HG03139 (cell line): ENCODE data around the gene SYNGR3.

Experiments
- ATAC-seq: cut with Tn5 transposase; IDR thresholded peaks from one replicate; pipeline ENCODE4 v1.9.1; 2021; ENCODE audit not compliant: unreplicated experiment

The SYNGR3 gene

GRCh38 chr16:1976951-1977874 is 12.6 kb upstream of the SYNGR3 start:
- no peak for ATAC-seq

- no peak for ATAC-seq
Observed at GRCh38 chr16:1977875-1978268, 11.9 kb upstream of the SYNGR3 start.

GRCh38 chr16:1978476-1979120 is 11.2 kb upstream of the SYNGR3 start:
- ATAC-seq = no peak

GRCh38 chr16:1979271-1980029 is 10.3 kb upstream of the SYNGR3 start:
- ATAC-seq = no peak

- ATAC-seq = no peak
Observed at GRCh38 chr16:1980030-1980769, 9.6 kb upstream of the SYNGR3 start.

GRCh38 chr16:1980770-1981087 is 9.0 kb upstream of the SYNGR3 start:
- ATAC-seq = no peak

GRCh38 chr16:1981398-1981836 is 8.4 kb upstream of the SYNGR3 start, which contains the start of gene NOXO1:
TSS of gene NOXO1 (minus strand) at chr16:1981469. CDS start at chr16:1981179, 290 bp downstream.
- no peak for ATAC-seq

- ATAC-seq = no peak
Observed at GRCh38 chr16:1982013-1982433, 7.7 kb upstream of the SYNGR3 start.

GRCh38 chr16:1982991-1983543 is 6.7 kb upstream of the SYNGR3 start:
- no peak for ATAC-seq

GRCh38 chr16:1983544-1984346 is 6.0 kb upstream of the SYNGR3 start, which contains the start of gene GFER:
TSS of gene GFER (plus strand) at chr16:1984193. CDS start at chr16:1984219, 26 bp downstream.
- peak; percentile 73 for ATAC-seq

GRCh38 chr16:1984347-1985225 is 5.2 kb upstream of the SYNGR3 start:
- peak; percentile 5 for ATAC-seq

- no peak for ATAC-seq
Observed at GRCh38 chr16:1985466-1986150, 4.2 kb upstream of the SYNGR3 start.

GRCh38 chr16:1987198-1987597 is 2.6 kb upstream of the SYNGR3 start:
- no peak for ATAC-seq

GRCh38 chr16:1990101-1990350 is 256 bp downstream of the SYNGR3 start:
- ATAC-seq = no peak

GRCh38 chr16:1990351-1991134 is 773 bp downstream of the SYNGR3 start:
- peak; percentile 8 for ATAC-seq

GRCh38 chr16:1991135-1991551 is 1.4 kb downstream of the SYNGR3 start:
- peak; percentile 38 for ATAC-seq

- no peak for ATAC-seq
Observed at GRCh38 chr16:1991588-1991947, 1.8 kb downstream of the SYNGR3 start.
